SJCRH30 (cell line): ENCODE measurements around the gene SCAMP5. TPM values are rescaled to one million over a fixed set of nuclear protein-coding genes. Genes with fewer than 3 reads are reported as not detected.

ENCODE experiments used
- DNase-seq, 2 experiments: peaks; one replicate each; pipeline ENCODE4 v3.0.0-alpha.2; 2015 to 2020
- H3K27ac ChIP-seq: fragments of 250-450 bp; sonication (Bioruptor Pico); 2 replicates; pipeline ENCODE4 v1.5.1; 2020; ENCODE audit warnings: mild to moderate bottlenecking, moderate library complexity
- H3K27me3 ChIP-seq: fragments of 250-450 bp; sonication (Bioruptor Pico); 2 replicates; pipeline ENCODE4 v1.5.1; 2020; ENCODE audit warnings: mild to moderate bottlenecking, moderate library complexity
- H3K36me3 ChIP-seq: fragments of 250-450 bp; sonication (Bioruptor Pico); 2 replicates; pipeline ENCODE4 v1.5.1; 2020; ENCODE audit warnings: mild to moderate bottlenecking, moderate library complexity
- H3K4me1 ChIP-seq: fragments of 250-450 bp; sonication (Bioruptor Pico); 2 replicates; pipeline ENCODE4 v1.5.1; 2020; ENCODE audit warnings: mild to moderate bottlenecking, moderate library complexity
- H3K4me3 ChIP-seq: fragments of 250-450 bp; sonication (Bioruptor Pico); 2 replicates; pipeline ENCODE4 v1.5.1; 2020; ENCODE audit warnings: mild to moderate bottlenecking, moderate library complexity
- H3K9me3 ChIP-seq: fragments of 250-450 bp; sonication (Bioruptor Pico); replicated peaks from 2 replicates; pipeline ENCODE4 v1.5.1; 2020; ENCODE audit warnings: mild to moderate bottlenecking, moderate library complexity
- total RNA-seq: library from RNA; depleted of rRNA; stranded (reverse); fragments of >200 nt; shearing (Covaris generic); gene quantifications from 2 replicates; pipeline ENCODE4 v1.2.3, GENCODE V29; 2014

The SCAMP5 gene
- total RNA-seq, 1 experiment from 2014 or later = 14.4 TPM

DNA sequence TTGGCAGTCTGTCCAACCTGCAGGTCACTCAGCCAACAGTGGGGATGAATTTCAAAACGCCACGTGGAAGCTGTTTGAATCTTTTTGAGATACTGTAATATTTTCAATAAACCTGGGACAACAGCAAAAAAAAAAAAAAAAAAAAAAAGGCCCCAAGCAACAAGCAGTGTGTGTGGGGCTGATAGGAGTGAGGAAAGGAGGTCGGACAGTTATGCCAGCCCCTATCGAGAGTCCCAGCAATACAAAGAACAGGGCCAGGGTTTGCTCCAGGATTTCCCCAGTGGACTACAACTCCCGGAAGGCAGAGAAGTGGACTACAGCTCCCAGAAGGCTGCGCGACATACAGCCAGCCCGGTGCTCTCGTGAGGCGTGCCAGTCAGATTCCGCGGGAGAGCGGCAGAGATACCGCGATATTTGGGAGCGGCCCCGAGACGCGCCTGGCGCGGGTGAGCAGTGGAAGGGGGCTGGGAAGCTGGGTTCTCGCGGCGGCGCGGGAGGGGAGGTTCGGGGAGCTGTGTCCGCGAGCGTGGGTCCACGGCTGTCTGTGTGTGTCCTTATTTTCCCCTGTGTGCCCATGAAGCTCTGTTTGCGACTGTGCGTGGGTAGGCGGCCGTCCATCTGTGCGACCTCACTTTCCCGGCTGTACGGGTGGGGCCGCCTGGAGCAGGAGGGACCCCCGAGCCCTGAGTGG lies 28.0 kb downstream of the SCAMP5 start, which contains the start of gene PPCDC:
Gene PPCDC (plus strand): TSS at position 410 of the 691 bp plus-strand sequence. CDS start 4,729 bp downstream, outside the sequence.
- DNase-seq = peak; percentile 97 to 98
- H3K4me1 ChIP-seq = no peaks in the 10 kb centered on the region
- no peaks in the 10 kb centered on the region for H3K9me3 ChIP-seq
- H3K4me3 ChIP-seq = peak within 1 kb of the TSS; percentile 97
- H3K27me3 ChIP-seq = no peaks in the 10 kb centered on the region
- H3K27ac ChIP-seq = peak within 1 kb of the TSS; percentile 94
- H3K36me3 ChIP-seq = no peaks in the 10 kb centered on the region

DNA sequence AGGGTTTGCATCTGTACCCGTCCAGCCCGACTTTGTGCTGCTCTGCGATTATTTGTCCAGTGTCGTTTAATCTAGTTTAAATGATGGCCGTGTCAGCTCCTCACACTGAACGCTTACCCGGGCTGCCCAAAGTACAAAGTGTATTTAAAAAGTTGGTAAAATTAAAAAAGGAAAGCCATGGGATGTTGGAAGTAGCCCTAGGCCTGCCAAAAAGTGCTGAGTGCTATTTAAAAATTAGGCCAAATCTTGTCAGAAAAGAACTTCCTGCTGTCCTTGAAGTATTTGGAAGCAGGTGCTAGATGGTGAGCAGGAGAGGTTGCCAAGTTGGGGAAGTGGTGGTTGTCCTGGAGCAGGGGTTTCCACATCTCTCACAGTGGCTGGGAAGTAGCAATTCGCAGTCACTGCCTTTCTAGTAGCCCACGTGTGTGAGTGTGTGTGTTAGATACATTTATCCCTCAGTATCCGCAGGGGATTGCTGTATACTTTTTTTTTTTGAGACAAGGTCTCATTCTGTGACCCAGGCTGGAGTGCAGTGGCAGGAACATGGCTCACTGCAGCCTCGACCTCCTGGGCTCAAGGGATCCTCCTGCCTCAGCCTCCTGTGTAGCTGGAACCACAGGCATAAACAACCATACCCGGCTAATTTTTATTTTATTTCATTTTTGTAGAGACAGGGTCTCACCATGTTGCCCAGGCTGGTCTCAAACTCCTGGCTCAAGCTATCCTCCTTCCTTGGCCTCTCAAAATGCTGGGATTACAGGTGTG lies 28.7 kb downstream of the SCAMP5 start:
- peak; percentile 47 to 60 for DNase-seq

GRCh38 chr15:75025107-75025506 lies 29.7 kb downstream of the SCAMP5 start:
- Histone ChIP-seq H3K27ac (no peak overlapping the region), H3K9me3 (no peaks in the 10 kb centered on the region), H3K4me3 (no peak overlapping the region), H3K36me3 (no peaks in the 10 kb centered on the region), H3K4me1 (peaks cover 5% of the 10 kb centered on the region), H3K27me3 (no peaks in the 10 kb centered on the region)
- DNase-seq = no peak

More for the DNA sequence above, 28.7 kb downstream of the SCAMP5 start:
- H3K27ac ChIP-seq = peak overlapping the region; percentile 94
- H3K36me3 ChIP-seq = no peaks in the 10 kb centered on the region
- no peaks in the 10 kb centered on the region for H3K4me1 ChIP-seq
- peak overlapping the region; percentile 97 for H3K4me3 ChIP-seq
- no peaks in the 10 kb centered on the region for H3K27me3 ChIP-seq
- H3K9me3 ChIP-seq = no peaks in the 10 kb centered on the region

GRCh38 chr15:75025548-75026260 lies 30.3 kb downstream of the SCAMP5 start:
- Histone ChIP-seq H3K4me3 (no peak overlapping the region), H3K9me3 (no peaks in the 10 kb centered on the region), H3K4me1 (peaks cover 5% of the 10 kb centered on the region), H3K27me3 (no peaks in the 10 kb centered on the region), H3K36me3 (no peaks in the 10 kb centered on the region), H3K27ac (no peak overlapping the region)
- no peak for DNase-seq

- H3K27ac ChIP-seq = no peak overlapping the region
- H3K27me3 ChIP-seq = no peaks in the 10 kb centered on the region
- H3K36me3 ChIP-seq = no peaks in the 10 kb centered on the region; the same call in 1 of the 2 replicates
- no peak overlapping the region for H3K4me3 ChIP-seq
- no peaks in the 10 kb centered on the region for H3K9me3 ChIP-seq
- peaks cover 5% of the 10 kb centered on the region for H3K4me1 ChIP-seq
- no peak for DNase-seq
Observed at GRCh38 chr15:75027551-75027950, 32.2 kb downstream of the SCAMP5 start.

DNA sequence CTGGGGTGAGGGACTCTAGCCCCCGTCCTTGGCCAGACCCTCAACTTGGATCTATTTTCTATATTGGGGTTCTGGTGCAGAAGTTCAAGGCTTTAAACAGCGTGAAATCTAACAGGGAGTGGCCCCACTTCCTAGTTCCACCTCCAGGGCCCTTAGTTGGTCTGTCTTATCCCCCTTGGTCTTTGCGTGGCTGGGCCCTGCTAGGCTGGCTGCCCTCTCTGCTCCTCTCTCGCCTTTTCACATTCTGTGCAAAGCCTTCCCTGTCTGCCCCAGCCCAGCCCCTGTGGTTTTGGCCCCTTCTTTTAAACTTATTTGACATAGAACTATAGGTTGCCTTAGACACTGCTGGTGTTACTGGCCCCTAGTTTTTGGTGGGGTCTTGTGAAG lies 33.6 kb downstream of the SCAMP5 start:
- Histone ChIP-seq H3K27ac (no peak overlapping the region), H3K4me1 (peaks cover 5% of the 10 kb centered on the region), H3K4me3 (no peak overlapping the region), H3K27me3 (no peaks in the 10 kb centered on the region), H3K36me3 (no peaks in the 10 kb centered on the region; the same call in 1 of the 2 replicates), H3K9me3 (no peaks in the 10 kb centered on the region)
- no peak for DNase-seq

DNA sequence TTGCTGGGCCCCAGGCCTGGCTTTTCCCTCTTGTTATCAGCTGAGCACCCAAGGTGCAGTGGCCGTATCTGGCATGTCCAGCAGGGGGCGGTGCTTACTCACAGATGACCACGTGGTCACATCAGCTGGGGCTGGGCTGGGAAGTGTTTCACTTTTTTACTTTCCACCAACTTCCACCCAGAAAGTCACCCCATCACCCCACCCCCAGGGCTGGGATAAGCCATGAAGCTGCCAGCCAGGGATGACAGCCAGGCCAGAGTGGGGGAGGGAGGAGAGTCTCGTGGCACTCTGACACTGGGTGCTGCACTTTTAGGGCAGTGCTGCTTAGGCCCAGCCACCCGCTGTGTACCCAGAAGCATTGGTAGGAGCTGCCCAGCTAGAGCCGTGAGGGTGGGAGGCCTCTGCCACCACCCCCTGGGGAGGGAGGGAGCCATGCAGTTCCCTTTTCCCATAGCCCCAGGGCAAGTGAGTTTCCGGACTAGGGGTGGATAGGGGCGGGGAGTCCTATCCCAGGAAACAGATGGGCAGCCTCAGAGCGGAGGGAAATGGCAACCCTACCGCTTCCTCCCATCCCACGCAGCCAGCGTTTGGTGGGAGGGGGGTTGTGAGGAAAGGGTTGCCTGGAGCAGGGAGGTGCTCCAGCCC lies 34.1 kb downstream of the SCAMP5 start:
- peaks cover 5% of the 10 kb centered on the region for H3K4me1 ChIP-seq

GRCh38 chr15:75030023-75030413 lies 34.7 kb downstream of the SCAMP5 start:
- Histone ChIP-seq H3K27me3 (no peaks in the 10 kb centered on the region), H3K4me1 (peaks cover 5% of the 10 kb centered on the region), H3K4me3 (no peak overlapping the region), H3K27ac (no peak overlapping the region), H3K36me3 (no peaks in the 10 kb centered on the region; the same call in 1 of the 2 replicates), H3K9me3 (no peaks in the 10 kb centered on the region)
- no peak for DNase-seq

More for the DNA sequence above, 34.1 kb downstream of the SCAMP5 start:
- peak; percentile 86 to 91 for DNase-seq
- H3K4me3 ChIP-seq = no peak overlapping the region
- peak overlapping the region; percentile 15; the same call in 1 of the 2 replicates for H3K27ac ChIP-seq
- H3K9me3 ChIP-seq = no peaks in the 10 kb centered on the region
- no peaks in the 10 kb centered on the region; the same call in 1 of the 2 replicates for H3K36me3 ChIP-seq
- no peaks in the 10 kb centered on the region for H3K27me3 ChIP-seq

GRCh38 chr15:75030424-75030823 lies 35.1 kb downstream of the SCAMP5 start:
- Histone ChIP-seq H3K27me3 (no peaks in the 10 kb centered on the region), H3K4me1 (peaks cover 8% of the 10 kb centered on the region), H3K27ac (no peak overlapping the region), H3K9me3 (no peaks in the 10 kb centered on the region), H3K36me3 (no peaks in the 10 kb centered on the region; the same call in 1 of the 2 replicates), H3K4me3 (no peak overlapping the region)
- DNase-seq = no peak

- Histone ChIP-seq H3K4me1 (peaks cover 17% of the 10 kb centered on the region), H3K4me3 (no peak overlapping the region), H3K36me3 (no peaks in the 10 kb centered on the region; the same call in 1 of the 2 replicates), H3K9me3 (no peaks in the 10 kb centered on the region), H3K27ac (no peak overlapping the region), H3K27me3 (no peaks in the 10 kb centered on the region)
- no peak for DNase-seq
Observed at GRCh38 chr15:75031848-75032247, 36.5 kb downstream of the SCAMP5 start.

DNA sequence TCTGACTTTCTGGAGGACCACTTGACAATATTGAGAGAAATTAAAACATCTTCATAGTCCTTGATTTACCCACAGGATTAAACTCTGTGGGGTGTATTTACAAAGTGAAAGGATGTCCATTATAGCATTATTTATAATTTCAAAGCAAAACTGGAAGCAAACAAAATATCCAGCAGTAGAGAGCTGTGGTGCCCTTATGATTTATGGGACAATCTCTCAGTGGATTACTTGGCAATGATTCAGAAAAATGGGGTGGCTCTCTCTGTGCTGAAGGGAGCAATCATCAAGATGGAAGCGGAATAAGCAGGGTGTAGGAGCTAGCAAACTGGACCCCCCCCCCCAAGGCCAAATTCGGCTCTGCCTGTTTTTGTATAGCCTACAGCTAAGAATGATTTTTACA lies 37.0 kb downstream of the SCAMP5 start:
- DNase-seq = no peak
- Histone ChIP-seq H3K9me3 (no peaks in the 10 kb centered on the region), H3K27me3 (no peaks in the 10 kb centered on the region), H3K4me1 (peaks cover 22% of the 10 kb centered on the region), H3K36me3 (no peaks in the 10 kb centered on the region; the same call in 1 of the 2 replicates), H3K4me3 (no peak overlapping the region), H3K27ac (no peak overlapping the region)

GRCh38 chr15:75033809-75034208 lies 38.4 kb downstream of the SCAMP5 start:
- Histone ChIP-seq H3K4me1 (peaks cover 25% of the 10 kb centered on the region), H3K27me3 (no peaks in the 10 kb centered on the region)

GRCh38 chr15:75034615-75035014 lies 39.3 kb downstream of the SCAMP5 start:
- H3K4me1 ChIP-seq = peaks cover 23% of the 10 kb centered on the region
- H3K9me3 ChIP-seq = no peaks in the 10 kb centered on the region
- no peak overlapping the region for H3K4me3 ChIP-seq
- H3K27me3 ChIP-seq = no peaks in the 10 kb centered on the region
- no peak for DNase-seq
- H3K36me3 ChIP-seq = no peaks in the 10 kb centered on the region; the same call in 1 of the 2 replicates
- H3K27ac ChIP-seq = no peak overlapping the region

More at GRCh38 chr15:75033809-75034208, 38.4 kb downstream of the SCAMP5 start:
- no peak overlapping the region for H3K27ac ChIP-seq
- no peaks in the 10 kb centered on the region for H3K9me3 ChIP-seq
- no peaks in the 10 kb centered on the region; the same call in 1 of the 2 replicates for H3K36me3 ChIP-seq
- no peak overlapping the region for H3K4me3 ChIP-seq
- no peak for DNase-seq

DNA sequence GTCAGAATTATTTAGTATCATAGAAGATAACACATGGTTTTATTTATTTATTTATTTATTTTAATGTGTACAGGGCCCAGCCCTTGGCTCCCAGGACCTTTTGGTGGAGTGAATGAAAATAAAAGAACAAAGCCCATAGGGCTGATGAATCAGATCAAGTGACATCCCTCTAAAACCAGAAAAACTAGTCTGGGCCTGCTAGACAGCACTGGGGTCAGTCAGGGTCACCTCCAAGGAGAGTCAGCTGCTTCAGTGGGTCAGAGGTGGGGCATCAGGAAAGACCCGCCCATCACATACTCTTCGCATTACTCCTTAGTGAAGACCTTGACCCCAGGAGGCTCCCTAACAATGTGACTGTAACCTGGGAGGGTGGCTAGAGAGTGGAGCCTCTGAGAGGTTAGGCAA lies 40.9 kb downstream of the SCAMP5 start:
- Histone ChIP-seq H3K4me3 (no peak overlapping the region), H3K4me1 (peaks cover 20% of the 10 kb centered on the region), H3K36me3 (no peaks in the 10 kb centered on the region; the same call in 1 of the 2 replicates), H3K27me3 (no peaks in the 10 kb centered on the region), H3K9me3 (no peaks in the 10 kb centered on the region), H3K27ac (no peak overlapping the region; the same call in 1 of the 2 replicates)
- peak; percentile 58 to 60 for DNase-seq
